Osteoblast (primary cell): ENCODE data around the gene A3GALT2. TPM values are rescaled to one million over a fixed set of nuclear protein-coding genes. Genes with fewer than 3 reads are reported as not detected.
A peak's percentile ranks its signal among the peaks of the same experiment; 100 is the strongest.

Experiments
- DNase-seq: peaks from one replicate; pipeline ENCODE4 v3.0.0; 2011; ENCODE audit warnings: low spot score, mixed read lengths; ENCODE audit not compliant: insufficient read length; ENCODE audit errors: missing footprints
- H2AFZ ChIP-seq: 2 replicates; pipeline ENCODE4 v1.6.0; 2011; ENCODE audit warnings: mild to moderate bottlenecking, low read length
- H3K27ac ChIP-seq: 2 replicates; pipeline ENCODE4 v1.5.1; 2011; ENCODE audit warnings: mild to moderate bottlenecking, low read depth, low read length, moderate library complexity
- H3K27me3 ChIP-seq: 2 replicates; pipeline ENCODE4 v1.6.0; 2012; ENCODE audit warnings: mild to moderate bottlenecking, control low read depth, inconsistent platforms, low read length, moderate library complexity; ENCODE audit not compliant: insufficient read depth
- H3K36me3 ChIP-seq: 2 replicates; pipeline ENCODE4 v1.5.1; 2011; ENCODE audit warnings: mild to moderate bottlenecking, low read length, control low read depth, moderate library complexity; ENCODE audit not compliant: insufficient read depth
- H3K4me1 ChIP-seq: 2 replicates; pipeline ENCODE4 v1.5.1; 2011; ENCODE audit warnings: mild to moderate bottlenecking, low read length, control low read depth, moderate library complexity; ENCODE audit not compliant: insufficient read depth
- H3K4me2 ChIP-seq: 2 replicates; pipeline ENCODE4 v1.6.0; 2011; ENCODE audit warnings: mild to moderate bottlenecking, low read length; ENCODE audit not compliant: insufficient read depth
- H3K4me3 ChIP-seq: fragments of 200-600 bp; sonication (generic); 3 replicates; pipeline ENCODE4 v1.5.1; 2012; ENCODE audit warnings: mild to moderate bottlenecking, low read length, inconsistent platforms; ENCODE audit not compliant: insufficient read depth
- H3K79me2 ChIP-seq: 2 replicates; pipeline ENCODE4 v1.6.0; 2012; ENCODE audit warnings: mild to moderate bottlenecking, low read length, control low read depth, inconsistent platforms; ENCODE audit not compliant: insufficient read depth
- H3K9me3 ChIP-seq: 2 replicates; pipeline ENCODE4 v1.5.1; 2011; ENCODE audit warnings: low read depth, low read length, control low read depth
- H4K20me1 ChIP-seq: 2 replicates; pipeline ENCODE4 v1.6.0; 2012; ENCODE audit warnings: mild to moderate bottlenecking, low read length, control low read depth; ENCODE audit not compliant: insufficient read depth
- CTCF ChIP-seq: IDR thresholded peaks from 2 replicates; pipeline ENCODE4 v1.5.1; 2011; ENCODE audit warnings: mild to moderate bottlenecking, low read depth, low read length, moderate library complexity; ENCODE audit errors: extremely low read depth
- total RNA-seq: library from RNA; depleted of rRNA; stranded (reverse); fragments of >200 nt; gene quantifications from 2 replicates; pipeline ENCODE4 v1.2.3, GENCODE V29; 2012

A3GALT2 gene
- total RNA-seq, 1 donor = not detected

DNA sequence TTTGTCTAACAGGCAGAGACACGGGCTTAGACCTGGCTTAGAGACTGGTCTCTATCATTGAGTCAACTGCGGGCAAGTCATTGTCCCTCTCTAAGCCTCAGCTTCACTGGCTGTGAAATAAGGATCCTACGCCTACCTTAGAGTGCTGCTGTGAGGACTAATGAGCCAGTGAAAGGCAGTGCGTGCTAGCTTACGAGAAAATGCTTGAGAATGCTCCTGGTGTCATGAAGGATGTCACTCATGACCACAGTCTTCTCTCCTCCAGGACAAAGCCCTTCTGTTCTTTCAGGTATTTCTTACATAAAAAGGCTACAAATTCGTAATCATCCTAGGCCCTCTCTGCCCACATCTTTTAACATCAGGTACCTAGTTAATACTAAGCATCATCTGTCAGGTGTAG lies 16.5 kb upstream of the A3GALT2 start:
- Histone ChIP-seq H4K20me1 (peaks cover 74% of the 10 kb centered on the region), H3K27me3 (no peaks in the 10 kb centered on the region), H3K9me3 (no peaks in the 10 kb centered on the region), H3K36me3 (peaks cover 45% of the 10 kb centered on the region), H3K4me1 (peaks cover 95% of the 10 kb centered on the region), H3K79me2 (peaks cover 100% of the 10 kb centered on the region), H3K4me3 (no peak overlapping the region), H2AFZ (no peak overlapping the region), H3K4me2 (no peak overlapping the region), H3K27ac (peak overlapping the region; percentile 96)
- no peak for TF ChIP-seq CTCF
- no peak for DNase-seq

DNA sequence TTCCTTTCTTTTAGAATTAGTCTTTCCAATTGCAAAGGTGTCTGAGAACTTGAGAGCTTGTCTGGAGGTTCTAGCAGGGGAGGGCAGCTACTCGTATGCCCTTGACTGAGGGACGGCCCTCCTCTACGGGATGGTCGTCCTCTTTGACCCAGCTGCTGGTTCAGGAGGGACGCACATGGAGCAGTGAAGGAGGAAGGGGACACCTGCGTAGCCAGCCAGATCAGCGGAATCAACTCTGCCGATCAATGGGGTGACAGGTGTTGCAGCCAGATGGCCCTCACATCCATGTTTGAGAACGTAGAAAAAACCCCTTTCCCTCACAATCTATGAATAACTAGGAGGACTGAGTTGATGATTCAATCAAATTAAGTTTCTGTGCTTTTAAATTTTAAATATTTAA lies 15.7 kb upstream of the A3GALT2 start:
- Histone ChIP-seq H3K36me3 (peaks cover 48% of the 10 kb centered on the region), H2AFZ (no peak overlapping the region), H3K79me2 (peaks cover 100% of the 10 kb centered on the region), H4K20me1 (peaks cover 74% of the 10 kb centered on the region), H3K27me3 (no peaks in the 10 kb centered on the region), H3K27ac (peak overlapping the region; percentile 96), H3K4me1 (peaks cover 95% of the 10 kb centered on the region), H3K9me3 (no peaks in the 10 kb centered on the region), H3K4me2 (no peak overlapping the region), H3K4me3 (no peak overlapping the region)
- no peak for DNase-seq
- no peak for TF ChIP-seq CTCF

DNA sequence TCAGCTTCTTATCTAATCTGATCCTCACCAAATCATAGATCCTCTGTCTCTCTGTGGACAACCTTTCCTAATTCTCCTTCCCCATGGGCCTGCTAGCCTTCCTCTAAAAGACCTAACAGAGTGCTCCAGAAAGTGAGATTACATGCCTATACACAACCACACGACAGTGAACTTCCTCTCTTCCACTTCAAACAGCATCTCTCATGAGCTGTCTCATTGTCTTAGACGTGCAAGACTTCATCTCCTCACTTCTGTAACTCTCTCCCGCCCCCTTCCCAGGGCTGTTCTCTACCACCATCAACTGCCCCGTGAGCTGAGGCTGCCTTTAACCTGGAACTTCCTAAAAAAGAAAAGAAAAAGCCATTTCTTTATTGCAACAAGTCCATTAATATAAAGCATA lies 14.1 kb upstream of the A3GALT2 start:
- Histone ChIP-seq H3K4me3 (no peak overlapping the region), H3K4me1 (peaks cover 85% of the 10 kb centered on the region)

DNA sequence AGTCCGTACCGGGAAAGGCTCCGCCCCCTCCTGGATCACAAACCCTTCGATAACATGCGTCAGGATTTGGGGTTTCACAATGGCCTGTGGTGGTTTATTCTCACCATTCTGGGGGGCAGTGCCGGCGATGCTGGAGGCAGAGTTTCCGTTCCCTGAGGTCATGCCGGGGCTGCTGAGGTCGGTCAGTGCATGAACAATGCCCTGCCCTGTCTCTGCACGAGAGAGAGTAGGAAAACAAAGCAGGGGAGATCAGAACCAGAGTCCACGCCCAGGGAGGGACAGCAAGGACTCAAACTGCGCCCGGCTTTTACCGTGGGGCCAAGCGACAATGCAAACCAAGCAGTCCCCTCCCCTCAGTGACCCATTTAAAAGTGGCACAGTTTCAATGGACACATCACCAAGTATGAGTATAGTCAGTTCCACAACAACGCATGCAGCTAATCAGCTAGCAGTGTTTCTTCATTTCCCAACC lies 13.2 kb upstream of the A3GALT2 start:
- Histone ChIP-seq H3K36me3 (peaks cover 62% of the 10 kb centered on the region), H3K4me2 (peak overlapping the region; percentile 37), H3K27me3 (no peaks in the 10 kb centered on the region), H3K27ac (peak overlapping the region; percentile 89), H3K4me3 (no peak overlapping the region), H3K9me3 (no peaks in the 10 kb centered on the region), H3K4me1 (peaks cover 76% of the 10 kb centered on the region), H2AFZ (no peak overlapping the region), H3K79me2 (peaks cover 99% of the 10 kb centered on the region), H4K20me1 (peaks cover 62% of the 10 kb centered on the region)
- no peak for TF ChIP-seq CTCF
- peak; percentile 41 for DNase-seq

More for the DNA sequence above, 14.1 kb upstream of the A3GALT2 start:
- no peak for TF ChIP-seq CTCF
- H3K79me2 ChIP-seq = peaks cover 100% of the 10 kb centered on the region
- DNase-seq = no peak
- H3K36me3 ChIP-seq = peaks cover 53% of the 10 kb centered on the region
- H3K27ac ChIP-seq = peak overlapping the region; percentile 89
- H2AFZ ChIP-seq = no peak overlapping the region
- peak overlapping the region; percentile 21 for H3K4me2 ChIP-seq
- peaks cover 64% of the 10 kb centered on the region for H4K20me1 ChIP-seq
- no peaks in the 10 kb centered on the region for H3K27me3 ChIP-seq
- H3K9me3 ChIP-seq = no peaks in the 10 kb centered on the region
